Fibroblast of the conjunctiva (primary cell): ENCODE measurements around the gene CRHR2.
"Not testable (repeated sequence)": the region's sequence is repeated elsewhere in the genome, so short reads cannot be mapped to it uniquely, and the experiment has no call there.

Experiments
- DNase-seq: peaks from one replicate; pipeline ENCODE4 v3.0.0-alpha.2; 2010; ENCODE audit warnings: low read depth

Gene CRHR2

DNA sequence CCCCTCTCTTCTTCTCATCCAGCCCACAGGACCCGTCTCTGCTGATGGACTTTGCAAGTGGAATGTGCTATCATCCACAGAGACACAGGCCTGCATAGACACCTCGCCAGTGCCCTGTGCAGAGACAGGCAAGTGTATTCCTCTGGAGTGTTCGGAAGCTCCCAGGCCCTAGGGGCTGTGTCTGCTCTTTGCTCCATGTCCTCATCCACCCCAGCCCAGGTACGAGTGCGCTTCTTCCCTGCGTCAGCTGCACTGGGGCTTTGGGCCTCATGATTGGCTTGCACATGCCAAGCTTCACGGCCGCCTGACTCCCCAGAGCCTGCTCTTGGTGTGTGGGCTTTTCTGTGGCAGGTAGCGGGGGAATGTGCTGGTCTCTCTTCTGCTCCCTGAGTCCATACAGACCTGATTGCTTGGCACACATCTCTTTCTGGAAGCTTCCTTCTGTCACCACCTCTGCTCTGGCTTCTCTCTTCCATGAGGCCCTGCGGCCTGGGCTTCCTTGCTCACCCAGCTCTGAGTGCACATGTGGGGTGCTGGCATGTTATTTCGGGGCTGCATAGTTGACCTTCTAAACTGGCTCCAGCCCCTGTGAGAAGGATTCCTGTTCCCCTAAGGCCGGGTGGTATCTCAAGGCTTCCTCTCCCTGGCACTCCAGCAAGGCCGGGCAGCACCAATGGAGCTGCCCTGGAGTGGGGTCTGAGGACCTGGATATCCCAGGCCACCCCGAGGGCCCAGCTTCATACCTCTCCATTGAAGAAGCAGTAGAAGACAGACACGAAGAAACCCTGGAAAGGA lies 27.8 kb downstream of the CRHR2 start:
- no peak for DNase-seq

DNA sequence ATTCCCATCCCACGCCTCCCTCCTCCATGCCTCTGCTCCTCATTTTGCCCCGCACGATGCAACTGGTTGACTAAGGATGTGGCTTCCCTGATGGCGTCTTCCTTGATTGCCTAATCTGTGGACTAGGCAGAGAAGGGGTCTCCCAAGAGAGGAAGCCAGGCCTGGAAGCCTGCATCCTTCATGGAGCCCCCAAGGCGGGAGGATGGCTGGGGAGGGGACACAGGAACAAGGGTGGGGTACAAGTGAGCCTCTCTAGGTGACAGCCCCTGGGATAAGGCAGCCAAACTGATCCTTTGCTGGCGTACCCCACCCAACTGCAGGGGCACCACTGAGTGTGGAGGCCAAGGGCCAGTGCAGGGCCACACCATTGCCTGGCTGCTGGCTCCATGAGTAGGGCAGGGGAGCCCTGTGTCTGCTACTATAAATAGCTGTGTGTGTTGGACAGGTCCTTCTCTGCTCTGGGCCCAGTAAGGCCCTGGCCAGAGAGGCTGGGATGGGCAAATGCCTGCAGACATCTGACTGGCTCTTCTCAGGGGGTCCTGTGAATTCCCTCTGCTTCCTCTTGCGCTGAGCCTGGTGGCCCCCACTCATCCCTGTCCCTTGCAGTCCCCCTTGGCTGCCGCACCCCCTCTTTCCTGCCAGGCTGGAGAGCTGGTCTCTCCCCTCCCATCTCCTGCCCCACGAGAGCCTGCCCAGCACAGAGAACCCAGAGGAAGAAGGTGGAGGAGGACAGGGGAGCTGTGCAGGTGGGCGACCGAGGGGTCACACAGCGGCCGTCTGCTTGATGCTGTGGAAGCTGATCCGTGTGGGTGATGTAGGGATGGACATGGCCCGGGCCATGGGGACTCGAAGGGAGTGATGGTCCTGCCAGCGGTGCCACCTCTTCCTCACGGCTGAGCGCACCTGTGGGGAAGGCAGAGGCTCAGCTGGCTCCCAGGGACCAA lies 29.3 kb downstream of the CRHR2 start:
- no peak for DNase-seq

DNA sequence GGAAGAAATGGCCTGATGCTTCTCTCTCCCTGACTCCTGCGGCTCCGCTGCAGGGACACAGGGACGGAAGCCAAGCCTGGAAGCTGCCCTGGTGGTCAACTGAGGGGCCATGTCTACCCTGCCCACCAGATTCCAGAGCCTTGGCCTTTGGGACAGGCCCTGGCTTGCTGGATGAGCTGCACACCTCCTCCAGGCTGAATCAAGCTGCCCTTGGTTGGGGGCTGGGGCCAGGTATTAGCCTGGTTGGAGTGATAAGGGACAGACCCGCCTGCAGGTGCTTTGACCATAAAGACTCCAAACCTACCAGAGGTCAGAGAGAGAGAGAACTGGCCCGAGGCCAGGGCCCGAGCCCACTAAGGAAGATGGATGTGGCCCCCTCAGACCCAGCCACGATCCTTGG lies 30.1 kb downstream of the CRHR2 start:
- DNase-seq: no peak

DNA sequence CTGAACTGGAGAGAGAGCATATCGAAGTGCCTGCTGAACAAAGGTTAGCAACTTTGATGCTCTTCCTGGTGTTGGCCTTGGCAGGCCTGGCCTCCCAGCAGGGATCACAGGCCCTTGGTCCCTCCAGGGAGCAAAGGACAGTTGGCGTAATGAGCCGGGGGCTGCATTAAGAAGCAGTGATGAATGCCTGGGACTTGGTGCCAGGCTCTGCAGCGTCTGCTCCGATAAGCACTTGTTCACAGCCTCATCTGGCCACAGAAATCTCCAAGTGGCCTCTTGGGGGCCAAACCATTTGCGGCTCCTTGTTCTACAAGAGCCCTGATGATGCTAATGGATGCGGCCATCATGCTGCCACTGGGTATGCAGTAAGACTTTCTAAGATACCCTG lies 31.8 kb downstream of the CRHR2 start:
- no peak for DNase-seq

DNA sequence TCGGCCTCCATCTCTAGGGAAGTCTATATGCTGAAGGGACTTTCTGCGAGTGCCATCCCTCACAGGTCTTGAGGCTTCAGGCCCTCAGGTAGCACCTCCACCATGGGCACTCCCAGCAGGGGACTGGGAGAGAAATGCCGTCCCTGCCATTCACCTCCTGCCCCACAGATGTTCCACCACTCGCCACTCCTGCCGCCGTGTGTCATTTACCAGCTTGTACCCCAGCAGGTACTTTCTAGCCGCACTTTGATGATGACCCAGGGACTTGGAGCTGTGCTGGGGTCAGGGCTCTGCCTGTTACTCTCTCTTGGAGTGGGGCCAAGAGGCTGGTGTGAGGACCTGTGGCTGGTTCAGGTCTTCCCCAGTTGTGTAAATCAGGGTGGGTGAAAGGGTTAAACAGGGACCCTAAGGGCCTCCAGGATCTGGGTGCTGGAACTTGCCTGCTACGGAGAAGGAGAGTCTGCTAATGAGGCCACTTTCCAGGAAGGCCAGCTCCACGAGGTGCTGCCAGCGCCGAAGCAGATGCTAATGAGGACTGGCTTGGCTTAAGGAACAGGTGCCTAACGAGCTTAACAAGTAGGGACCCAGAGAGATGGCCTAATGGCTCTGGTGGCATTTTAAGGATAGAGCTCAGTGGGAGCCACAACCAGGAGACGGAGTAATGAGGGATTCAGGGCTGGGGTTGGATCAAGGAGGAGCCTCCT lies 32.4 kb downstream of the CRHR2 start:
- no peak for DNase-seq

DNA sequence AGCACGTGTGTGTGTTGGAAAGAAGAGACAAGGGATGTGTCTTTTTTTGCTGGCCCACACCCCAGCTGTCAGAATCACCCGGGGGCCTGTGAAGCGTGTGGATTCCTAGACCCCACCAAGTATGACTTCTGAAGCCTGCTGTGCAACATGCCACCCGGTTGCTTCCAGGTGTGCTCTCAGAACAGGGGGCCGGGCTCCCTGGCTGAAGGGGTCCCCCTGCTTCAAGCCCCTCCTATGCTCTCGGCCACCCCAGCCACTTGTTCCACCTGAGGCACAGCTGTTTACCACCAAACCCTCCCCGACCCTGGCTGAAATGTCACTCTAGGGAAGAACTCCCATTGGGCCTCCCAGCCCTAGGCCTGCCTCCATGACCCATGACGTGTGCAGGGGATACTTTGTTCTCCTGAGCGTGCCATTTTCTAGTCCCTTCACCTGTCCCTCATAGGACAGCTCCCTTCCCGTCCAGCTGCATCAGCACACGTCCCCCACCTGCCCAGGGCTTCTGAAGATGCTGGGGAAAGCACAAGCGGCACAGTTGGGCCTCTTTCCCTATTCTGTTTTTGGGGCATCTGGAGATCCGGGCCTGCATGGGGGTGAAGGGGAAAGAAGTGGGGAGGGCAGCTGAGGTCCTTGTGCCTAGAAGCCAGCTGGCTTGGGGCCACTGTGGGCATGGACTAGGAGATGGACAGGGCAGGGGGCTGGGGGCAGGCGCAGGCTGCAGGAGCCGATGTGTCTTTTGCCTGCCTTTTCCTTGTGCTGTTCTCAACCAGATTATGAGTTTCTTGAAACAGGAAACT lies 33.3 kb downstream of the CRHR2 start:
- DNase-seq: no peak

DNA sequence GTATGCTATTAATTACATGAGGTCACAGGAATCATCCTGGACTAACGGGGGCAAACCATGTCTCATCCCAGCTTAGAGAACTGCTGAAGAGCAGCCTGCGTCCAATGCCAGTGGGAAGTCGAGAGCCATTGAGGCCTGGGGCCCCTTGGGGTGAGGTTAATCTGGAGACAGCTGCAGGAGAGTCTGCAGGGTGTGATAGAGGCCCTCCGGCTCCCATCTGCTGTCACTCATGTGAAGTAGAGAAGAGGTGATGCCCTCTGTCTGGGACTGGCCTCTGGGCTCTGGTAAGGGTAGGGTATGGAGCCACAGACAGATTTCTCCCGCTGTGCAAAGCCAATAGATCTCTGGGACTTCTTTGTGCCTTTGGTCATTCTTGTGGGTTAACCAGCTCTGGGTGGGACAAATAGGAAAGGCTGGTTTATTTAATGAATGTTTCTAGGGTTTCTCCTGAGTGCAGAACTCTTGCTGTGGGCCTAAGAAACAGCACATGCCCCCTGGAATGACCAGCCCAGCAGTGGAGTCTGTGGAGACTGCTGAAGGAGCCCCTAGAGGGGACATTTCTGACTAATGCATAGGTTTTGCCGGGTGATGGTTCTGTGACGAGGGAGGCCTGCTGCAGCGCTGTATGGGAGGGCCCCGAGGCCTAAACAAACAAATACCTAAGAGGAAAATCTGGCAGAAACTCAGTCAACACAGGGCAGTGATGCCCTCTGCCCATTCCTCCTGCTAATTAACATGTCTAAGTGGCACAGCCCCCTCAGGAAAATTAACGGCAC lies 34.5 kb downstream of the CRHR2 start:
- no peak for DNase-seq

DNA sequence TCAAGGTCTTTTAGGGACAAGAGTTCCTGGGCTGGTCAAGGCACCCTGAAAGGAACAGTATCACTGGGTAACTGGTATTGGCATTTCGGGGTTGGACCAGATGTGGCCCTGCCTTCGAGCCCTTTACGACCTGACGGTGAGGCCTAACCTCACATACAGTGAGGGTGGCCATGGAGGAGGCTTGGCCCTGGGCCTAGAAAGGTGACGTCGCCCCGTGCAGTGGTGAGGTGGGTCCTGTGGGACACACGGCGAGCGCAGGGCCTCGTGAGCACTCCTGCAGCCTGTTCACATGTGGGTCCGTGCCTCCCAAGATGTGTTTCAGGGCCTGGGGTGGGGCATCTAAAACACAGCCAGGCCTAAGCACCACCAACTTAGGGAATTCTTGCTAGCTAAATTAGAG lies 36.1 kb downstream of the CRHR2 start:
- no peak for DNase-seq

DNA sequence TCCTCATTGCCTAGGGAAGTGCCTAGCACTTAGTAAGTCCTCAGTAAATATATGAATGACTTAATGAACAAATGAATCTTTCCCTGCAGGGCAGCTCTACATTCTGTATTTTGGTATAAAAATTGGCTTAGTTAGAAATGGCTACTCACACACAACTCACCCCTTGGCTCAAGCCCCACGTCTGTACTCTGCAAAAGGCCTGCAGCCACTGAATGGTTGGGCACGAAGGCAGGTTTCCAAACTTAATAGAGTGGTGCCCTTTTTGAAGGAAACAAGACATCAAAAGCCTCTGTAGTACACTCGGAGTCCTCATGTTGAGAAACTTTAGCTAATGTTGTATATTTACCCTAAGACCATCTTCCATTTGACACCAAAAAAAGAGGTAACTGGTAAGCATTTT lies 36.6 kb downstream of the CRHR2 start:
- DNase-seq: no peak

DNA sequence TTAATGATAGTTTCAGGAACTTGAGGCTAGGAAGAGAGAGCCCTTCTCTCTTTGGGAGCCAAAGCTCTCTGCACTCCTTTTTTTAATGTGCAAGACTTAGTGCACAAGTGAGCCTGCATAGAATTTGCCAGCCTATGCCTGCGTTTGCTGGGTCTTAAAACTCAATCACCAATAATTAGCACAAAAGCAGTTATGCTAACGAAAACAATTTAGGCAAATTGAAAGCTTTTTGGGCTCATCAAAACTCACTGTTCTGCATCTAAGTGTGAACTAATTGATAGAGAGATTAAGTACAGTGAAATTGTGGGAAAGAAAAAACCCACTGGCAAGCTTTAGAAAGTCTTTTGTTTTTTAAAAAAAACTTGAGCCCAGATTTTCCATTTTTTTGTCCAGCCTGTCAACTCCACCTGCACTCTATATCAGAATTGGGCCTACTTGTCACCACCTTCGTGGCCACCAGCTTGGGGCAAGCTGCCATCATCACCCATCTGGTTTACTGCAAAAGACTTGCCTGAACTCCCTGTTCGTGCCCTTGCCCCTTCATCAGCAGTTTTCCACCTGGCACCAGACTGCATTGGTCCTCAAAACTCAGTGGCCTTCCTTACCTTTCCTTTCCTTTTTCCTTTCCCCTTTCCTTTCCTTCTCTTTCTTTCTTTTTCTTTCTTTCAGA lies 37.8 kb downstream of the CRHR2 start:
- no peak for DNase-seq

DNA sequence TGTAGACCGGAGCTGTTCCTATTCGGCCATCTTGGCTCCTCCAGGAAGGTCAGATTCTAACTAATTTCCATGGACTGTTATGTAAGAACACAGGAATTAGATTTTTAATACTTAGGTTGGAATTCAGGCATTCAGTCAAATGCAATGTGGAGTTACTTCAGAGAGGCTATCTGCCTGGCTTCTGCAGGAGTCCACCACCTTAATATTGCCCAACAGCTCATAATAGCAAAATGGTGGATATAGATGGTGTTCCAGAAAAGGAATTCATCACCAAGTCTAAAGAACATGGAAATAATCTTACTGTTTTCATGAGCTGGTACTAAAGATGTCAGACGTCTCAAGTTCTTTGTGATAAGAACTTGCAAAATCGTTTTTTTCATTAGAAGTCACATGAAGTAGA lies 39.5 kb downstream of the CRHR2 start:
- DNase-seq: no peak

DNA sequence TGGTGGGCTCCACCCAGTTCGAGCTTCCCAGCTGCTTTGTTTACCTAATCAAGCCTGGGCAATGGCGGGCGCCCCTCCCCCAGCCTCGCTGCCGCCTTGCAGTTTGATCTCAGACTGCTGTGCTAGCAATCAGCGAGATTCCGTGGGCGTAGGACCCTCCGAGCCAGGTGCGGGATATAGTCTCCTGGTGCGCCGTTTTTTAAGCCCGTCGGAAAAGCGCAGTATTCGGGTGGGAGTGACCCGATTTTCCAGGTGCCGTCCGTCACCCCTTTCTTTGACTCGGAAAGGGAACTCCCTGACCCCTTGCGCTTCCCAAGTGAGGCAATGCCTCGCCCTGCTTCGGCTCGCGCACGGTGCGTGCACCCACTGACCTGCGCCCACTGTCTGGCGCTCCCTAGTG lies 39.9 kb downstream of the CRHR2 start:
- not testable (repeated sequence) for DNase-seq

DNA sequence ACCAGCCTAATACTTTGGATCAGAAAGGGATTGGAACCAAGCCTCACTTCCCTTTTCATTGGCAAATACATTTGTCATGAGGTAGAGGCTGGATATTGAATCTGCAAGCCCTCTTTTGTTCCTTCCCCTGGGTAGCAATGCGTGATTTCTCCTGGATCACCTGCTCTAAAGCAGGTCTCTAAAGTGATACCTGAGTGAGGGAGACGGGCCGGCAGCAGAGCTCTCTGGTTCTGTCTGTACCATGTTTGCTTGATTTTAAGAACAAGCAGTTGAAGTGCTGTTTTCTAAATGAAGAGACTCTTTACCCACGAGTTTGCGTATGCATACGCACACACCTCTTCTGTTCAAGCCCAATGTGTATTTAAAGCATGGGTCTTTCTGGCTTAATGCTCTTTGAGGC lies 46.5 kb downstream of the CRHR2 start:
- no peak for DNase-seq

DNA sequence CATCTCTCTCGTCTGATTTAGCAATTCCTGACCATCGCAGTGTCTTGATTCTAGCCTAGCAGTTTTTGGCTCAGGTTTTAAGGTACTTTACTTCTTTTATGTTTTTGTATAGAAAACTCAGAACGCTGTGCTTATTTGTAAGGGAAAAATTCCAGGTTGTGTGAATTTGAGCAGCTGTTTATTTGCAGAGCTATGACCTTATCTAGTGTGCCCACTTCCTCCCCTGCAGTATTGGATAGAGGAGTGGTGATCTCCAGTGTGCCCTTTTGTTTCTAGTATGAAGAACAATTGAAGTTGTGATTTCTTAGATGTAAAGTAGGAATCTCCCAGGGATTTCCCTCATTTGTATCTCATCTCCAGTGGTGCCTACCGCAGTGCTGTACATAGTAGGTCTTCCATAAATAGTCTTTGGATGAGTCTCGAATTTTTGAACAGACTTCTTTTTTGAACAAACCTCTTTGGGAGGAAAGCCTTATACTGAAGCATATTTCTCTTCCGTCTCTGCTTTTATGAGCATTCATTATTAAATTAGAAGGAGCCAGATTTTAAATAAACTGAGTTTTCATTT lies 47.5 kb downstream of the CRHR2 start:
- no peak for DNase-seq

DNA sequence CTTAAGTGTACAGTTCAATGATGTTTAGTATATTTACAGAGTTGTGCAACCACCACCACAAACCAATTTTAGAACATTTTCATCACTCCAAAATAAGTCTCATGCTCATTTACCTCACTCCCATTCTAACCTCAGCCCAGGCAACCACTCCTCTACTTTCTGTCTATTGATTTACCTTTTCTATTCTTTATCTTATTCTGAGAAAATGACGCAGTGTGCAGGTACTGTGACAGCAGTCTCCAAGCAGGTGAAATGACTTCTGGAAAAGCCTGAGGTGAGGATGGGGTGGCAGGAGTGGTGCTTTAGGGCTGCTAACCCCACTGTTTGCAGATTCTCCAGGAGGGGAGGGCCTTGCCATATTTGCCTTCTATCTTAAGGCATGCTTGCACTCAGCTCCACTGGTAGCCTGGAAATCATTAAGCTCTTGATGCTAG lies 48.0 kb downstream of the CRHR2 start:
- no peak for DNase-seq

DNA sequence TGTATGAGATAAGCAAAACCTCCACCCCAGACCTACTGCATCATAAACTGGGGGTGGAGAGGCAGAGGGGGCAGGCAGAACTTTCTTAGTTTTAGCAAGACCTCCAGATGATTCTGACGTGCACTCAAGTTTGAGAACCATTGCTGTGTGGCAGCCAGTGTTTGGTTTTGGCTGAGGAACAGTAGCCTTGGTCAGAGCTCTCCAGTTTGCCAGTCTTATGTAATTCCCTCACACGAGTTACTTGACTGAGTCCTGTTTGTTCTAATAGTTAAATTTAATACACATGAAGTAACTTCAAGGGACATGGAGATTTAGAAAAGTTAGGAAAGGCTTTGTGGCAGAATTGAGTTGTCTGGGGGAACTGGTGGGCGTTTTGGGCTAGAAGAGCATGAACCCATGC lies 49.0 kb downstream of the CRHR2 start:
- no peak for DNase-seq

DNA sequence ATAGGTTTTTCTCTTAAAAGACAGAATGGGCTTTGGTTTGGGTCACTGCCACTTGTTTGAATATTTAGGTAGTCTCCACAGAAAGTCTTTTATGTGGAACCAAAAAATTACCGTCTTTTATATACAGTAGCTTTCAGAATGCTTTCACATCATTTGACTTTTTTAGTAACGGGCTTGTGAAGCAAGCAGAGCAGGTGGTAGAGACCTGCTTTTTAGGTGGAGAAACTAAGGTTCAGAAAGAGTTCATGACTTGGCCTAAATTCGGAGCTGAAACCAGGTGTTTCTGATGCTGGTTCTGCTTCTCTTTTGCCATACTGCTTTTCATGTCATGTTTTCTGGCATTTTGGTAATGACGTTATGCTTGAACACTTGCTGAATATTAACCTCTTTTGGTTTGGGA lies 51.3 kb downstream of the CRHR2 start:
- DNase-seq: no peak

DNA sequence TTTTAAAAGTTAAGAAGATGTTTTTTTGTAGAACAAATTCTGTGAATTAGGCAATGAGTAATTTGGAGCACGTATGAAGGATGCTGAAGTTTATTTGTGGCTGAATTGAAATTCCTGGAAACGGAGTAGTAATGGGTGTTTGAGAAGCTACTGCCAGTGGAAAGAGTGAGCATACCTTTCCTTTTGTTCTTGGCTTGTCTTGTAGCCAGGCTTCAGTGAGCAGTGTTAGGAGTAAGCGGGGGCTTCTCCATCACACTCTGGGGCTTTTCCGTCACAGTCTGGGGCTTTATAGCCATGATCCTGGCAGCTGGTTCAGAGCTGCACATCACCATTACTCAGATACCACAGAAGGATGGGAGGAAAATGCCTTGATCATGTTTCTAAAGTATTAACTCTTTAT lies 55.2 kb downstream of the CRHR2 start:
- no peak for DNase-seq

DNA sequence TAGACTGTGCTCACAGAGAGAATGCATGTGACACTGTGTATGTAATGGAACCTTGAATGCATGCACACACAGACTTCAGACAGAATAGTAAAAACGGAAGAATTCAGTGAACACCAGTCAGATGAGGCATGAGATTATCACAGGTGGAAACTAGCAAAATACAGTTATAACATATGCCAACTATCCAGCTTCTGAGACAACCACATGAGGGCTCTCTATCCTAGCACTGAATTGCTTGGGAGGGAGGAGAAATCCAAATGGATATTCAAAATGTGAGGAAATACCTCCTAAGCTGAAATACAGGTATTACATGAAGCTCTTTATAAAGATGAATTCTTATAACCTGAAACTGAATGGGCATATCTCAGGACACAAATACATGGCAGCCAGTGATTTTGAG lies 57.0 kb downstream of the CRHR2 start:
- DNase-seq: no peak

DNA sequence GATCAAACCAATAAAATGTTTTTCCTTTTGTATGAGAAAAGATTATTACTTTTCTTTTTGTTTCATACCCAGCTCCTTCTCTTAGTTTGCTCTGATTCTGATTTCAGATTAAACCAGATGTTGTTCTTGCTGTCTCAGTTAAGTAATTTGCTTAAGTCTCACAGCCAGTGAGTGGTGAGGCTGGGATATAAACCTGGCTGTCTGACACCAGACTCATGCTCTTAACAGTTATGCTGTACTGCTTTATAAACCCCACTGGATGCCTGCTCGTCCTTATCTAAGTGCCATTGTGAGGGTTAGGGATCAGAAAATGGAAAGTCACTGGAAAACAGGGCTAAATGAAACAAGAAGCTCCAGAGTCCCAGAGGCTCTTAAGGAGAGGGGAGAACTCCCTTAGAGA lies 63.3 kb downstream of the CRHR2 start:
- DNase-seq: no peak
